ENCODE measurements around the gene PLCD4.

DNA sequence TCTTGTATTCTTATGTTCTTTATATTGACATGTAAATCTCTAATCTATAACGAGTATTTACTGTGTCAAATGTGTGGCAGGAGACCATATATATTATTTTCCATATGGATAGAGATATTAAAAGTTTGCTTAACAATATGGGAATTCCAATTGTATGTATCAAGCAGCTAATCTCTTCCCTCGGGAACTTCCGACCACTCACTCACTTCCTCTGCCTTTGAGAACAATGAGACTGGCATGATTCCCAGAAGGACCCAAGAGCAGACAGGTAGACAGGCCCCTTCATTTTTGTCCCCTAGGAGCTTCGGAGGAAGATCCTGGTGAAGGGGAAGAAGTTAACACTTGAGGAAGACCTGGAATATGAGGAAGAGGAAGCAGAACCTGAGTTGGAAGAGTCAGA lies 24.1 kb downstream of the PLCD4 start:
- TF ChIP-seq POLR2A (IDR thresholded peaks at IDR 0.05) = no peak
- TF ChIP-seq, protein P1, sequence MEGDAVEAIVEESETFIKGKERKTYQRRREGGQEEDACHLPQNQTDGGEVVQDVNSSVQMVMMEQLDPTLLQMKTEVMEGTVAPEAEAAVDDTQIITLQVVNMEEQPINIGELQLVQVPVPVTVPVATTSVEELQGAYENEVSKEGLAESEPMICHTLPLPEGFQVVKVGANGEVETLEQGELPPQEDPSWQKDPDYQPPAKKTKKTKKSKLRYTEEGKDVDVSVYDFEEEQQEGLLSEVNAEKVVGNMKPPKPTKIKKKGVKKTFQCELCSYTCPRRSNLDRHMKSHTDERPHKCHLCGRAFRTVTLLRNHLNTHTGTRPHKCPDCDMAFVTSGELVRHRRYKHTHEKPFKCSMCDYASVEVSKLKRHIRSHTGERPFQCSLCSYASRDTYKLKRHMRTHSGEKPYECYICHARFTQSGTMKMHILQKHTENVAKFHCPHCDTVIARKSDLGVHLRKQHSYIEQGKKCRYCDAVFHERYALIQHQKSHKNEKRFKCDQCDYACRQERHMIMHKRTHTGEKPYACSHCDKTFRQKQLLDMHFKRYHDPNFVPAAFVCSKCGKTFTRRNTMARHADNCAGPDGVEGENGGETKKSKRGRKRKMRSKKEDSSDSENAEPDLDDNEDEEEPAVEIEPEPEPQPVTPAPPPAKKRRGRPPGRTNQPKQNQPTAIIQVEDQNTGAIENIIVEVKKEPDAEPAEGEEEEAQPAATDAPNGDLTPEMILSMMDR (IDR thresholded peaks at IDR 0.05) = no peak
